ENCODE measurements around the gene STX4. TPM values are rescaled to one million over a fixed set of nuclear protein-coding genes. Genes with fewer than 3 reads are reported as not detected.

STX4 gene
- total RNA-seq, 2 donors from 2014 or later: 45.8 to 53.4 TPM

DNA sequence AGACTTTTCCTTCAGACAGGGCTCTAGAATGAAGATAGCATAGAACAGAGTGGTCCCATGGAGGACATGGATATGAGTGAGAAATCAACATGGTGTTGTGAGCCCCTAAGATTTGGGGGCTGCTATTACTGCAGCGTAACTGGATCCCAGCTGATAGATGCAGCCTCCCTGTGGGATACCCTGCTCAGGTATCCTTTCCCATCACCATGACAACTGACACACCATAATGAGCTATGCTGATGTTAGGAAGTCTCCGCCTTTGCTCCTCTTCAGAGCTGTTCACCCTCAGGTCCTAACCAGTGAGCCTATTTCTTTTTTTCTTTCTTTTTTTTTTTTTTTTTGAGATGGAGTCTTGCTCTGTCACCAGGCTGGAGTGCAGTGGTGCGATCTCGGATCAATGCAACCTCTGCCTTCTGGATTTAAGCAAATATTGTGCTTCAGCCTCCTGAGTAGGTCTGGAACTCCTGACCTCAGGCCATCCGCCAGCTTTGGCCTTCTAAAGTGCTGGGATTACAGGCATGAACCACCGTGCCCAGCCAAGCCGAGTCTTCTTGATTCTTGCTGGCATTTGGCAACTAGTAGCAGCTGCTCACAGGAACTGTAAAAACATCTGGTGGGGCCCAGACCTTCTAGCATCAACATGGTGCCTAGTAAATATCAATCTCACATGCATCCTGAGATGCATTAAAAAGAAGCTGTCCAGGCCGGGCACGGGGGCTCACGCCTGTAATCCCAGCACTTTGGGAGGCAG, 17.1 kb downstream of the STX4 start:
- intact Hi-C loops (cut with DNase I): no loop called here
- DNase-seq: no peak
- no peak for ATAC-seq

DNA sequence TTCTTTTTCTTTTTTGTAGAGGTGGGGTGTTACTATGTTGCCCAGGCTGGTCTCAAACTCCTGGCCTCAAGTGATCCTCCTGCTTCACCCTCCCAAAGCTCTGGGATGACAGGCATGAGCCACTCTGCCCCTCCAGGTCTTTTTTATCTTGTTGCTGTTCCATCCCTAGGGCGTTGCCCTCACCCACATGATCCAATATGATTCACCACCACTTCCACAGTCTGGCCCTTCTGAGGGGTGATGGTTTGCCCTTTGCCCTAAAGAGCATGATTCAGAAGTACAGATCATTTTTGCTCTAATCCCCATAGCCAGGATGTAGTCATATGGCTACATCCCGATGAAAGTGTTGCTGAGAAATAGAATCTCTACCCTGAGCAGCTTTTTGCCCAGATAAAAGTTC, 18.8 kb downstream of the STX4 start:
- ATAC-seq: peak; percentile 65 to 97
- intact Hi-C loops (cut with DNase I): no loop called here
- DNase-seq: no peak

GRCh38 chr16:31055613-31056012, 22.3 kb downstream of the STX4 start:
- DNase-seq (no peak), ATAC-seq (no peak)
- intact Hi-C loops (cut with DNase I): no loop called here

- DNase-seq: no peak
- intact Hi-C loops (cut with DNase I): no loop called here
- no peak for ATAC-seq
These were observed 27.9 kb downstream of the STX4 start for GRCh38 chr16:31061126-31061812.

- DNase-seq (no peak), ATAC-seq (no peak)
- intact Hi-C loops (cut with DNase I): no loop called here
These were observed 28.6 kb downstream of the STX4 start for GRCh38 chr16:31061813-31062440.

DNA sequence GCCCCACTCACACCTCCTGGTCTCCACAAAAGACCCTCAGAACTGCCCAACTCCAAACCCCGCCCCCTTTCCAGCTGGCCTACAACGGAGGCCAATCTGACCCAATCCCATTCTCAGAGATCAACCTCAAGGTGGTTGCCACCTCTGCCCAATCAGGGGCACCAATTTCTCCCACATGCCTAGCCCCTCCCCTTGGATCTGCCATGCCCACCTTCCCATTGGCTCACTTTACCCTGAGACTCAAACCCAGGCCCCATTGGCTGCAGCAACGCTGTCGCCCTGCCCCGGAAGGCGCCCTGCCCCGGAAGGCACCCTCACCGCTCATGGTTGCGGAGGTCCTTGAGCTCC, 30.1 kb downstream of the STX4 start:
- no peak for DNase-seq
- intact Hi-C loops (cut with DNase I): no loop called here
- ATAC-seq: no peak

DNA sequence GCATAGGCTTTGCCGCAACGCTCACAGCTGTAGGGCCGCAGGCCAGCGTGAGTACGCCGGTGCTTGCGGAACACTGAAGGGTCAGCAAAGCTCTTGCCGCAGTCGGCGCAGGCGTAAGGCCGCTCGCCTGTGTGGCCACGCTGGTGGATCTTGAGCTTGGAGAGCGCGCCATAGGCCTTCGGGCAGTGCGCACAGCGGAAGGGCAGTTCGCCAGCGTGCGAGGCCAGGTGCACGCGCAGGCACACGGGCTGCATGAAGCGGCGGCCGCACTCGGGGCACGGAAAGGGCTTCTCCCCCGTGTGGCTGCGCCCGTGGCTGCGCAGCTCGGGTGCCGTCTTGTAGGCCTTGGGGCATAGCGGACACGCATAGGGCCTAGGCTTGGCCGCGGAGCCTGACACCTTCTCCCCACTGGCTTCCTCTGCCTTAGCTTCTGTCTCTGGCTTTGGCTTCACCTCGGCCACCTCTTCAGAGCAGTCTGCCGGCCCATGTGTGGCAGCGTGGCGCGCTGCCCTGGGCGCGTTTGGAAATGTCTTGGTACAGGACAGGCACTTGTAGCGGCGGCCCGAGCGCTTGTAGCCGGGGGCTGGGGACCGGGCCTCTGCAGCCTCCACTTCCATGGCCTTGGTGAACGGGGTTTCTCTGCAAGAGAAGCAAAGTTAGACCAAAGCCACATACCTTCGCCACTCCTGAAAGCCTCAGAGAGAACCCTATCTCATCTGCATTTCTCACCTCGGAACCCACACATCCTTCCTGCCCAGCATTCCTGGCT, 30.7 kb downstream of the STX4 start:
- no peak for DNase-seq
- intact Hi-C loops (cut with DNase I): no loop called here
- peak; percentile 2 to 38 for ATAC-seq

DNA sequence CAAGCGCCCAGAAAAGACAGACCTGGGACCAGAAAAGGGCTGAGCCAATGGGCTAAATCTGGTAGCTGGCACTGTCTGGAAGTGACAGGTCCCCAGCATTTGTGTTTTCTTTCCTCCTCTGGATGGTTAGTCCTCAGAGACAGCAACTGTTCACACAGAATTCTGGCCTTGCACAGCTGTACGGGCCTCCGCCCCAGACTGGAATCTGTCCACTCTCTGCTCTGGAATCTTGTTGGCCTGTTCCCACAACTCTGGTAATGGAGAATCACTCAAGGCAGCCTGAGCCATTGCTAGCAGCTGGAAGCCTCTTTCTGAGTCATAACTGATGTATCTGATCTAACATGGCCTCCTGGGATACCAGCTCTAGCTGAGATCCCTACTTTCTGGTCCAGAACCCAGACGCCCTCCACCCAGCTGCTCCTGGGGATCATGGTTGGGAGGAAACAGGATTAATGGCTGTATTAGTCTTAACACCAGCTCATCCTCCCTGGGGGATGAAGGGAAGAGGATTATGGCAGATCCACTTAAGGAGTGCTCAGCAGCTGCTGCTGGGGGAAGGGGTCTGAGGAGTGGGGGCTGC, 31.6 kb downstream of the STX4 start:
- intact Hi-C loops (cut with DNase I): no loop called here
- ATAC-seq (peak; percentile 83 to 95), DNase-seq (peak; percentile 70)

GRCh38 chr16:31067342-31067741, 34.0 kb downstream of the STX4 start:
- DNase-seq (no peak), ATAC-seq (no peak)
- intact Hi-C loops (cut with DNase I): no loop called here

DNA sequence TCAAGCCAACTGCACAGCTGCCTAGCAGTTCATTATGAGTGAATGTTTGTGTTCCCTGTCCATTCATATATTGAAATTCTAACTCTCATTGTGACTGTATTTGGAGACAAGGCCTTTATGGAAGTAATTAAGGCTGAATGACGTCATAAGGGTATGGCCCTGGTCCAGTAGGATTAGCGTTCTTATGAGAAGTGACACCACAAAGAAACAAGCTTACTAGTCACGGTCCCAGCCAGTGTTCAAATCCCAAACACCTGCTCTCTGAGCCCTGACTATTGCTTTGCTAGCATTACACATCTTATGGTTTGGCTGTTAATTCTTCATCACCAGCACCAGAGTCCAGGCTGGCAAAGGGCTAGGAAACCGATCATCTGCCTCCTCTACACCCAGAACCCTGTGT, 38.5 kb downstream of the STX4 start:
- intact Hi-C loops (cut with DNase I): no loop called here
- DNase-seq: no peak
- ATAC-seq: no peak

- ATAC-seq (no peak), DNase-seq (no peak)
- intact Hi-C loops (cut with DNase I): no loop called here
These were observed 39.3 kb downstream of the STX4 start for GRCh38 chr16:31072540-31073141.

DNA sequence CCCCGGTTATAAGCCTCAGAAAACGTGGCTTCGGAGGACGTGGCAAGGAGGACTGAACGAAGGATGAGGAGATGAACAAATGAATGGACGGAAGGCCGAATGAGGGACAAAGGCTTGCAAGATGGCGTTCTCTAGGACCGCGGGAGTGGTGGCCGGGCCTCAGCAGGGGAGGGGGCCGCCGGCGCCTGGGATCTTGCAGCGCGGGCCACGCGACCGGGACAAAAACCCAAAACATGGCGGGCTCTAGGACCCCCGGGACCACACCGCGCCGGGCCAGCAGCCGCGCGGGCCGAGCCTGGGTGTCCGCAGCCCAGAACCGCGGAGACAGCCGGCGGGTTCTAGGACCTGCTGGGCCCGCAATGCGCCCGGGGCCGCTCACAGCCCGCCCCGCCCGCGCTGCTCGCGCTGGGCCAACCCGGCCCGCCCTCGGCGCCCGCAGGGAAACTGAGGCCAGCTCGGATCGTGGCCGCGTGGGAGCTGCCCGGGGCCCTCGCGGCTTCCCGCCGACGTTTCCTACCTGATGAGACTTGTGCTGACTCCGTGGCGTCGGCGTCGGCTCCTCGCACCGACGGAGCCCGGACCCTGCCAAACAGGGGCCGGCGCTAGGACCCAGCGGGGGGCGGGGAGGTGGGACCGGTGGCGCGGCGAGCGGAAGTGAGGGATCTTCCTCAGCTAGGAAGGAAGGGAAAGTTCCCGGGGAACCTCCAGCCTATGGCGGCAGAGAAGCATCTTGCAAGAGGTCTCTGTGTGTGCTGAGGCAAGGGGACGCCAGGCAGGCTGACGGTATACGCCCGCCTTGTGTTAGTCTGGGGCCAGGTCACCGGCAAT, 40.0 kb downstream of the STX4 start:
- intact Hi-C loops (cut with DNase I): no loop called here
- ATAC-seq: peak; percentile 91 to 92
- DNase-seq: peak; percentile 94

DNA sequence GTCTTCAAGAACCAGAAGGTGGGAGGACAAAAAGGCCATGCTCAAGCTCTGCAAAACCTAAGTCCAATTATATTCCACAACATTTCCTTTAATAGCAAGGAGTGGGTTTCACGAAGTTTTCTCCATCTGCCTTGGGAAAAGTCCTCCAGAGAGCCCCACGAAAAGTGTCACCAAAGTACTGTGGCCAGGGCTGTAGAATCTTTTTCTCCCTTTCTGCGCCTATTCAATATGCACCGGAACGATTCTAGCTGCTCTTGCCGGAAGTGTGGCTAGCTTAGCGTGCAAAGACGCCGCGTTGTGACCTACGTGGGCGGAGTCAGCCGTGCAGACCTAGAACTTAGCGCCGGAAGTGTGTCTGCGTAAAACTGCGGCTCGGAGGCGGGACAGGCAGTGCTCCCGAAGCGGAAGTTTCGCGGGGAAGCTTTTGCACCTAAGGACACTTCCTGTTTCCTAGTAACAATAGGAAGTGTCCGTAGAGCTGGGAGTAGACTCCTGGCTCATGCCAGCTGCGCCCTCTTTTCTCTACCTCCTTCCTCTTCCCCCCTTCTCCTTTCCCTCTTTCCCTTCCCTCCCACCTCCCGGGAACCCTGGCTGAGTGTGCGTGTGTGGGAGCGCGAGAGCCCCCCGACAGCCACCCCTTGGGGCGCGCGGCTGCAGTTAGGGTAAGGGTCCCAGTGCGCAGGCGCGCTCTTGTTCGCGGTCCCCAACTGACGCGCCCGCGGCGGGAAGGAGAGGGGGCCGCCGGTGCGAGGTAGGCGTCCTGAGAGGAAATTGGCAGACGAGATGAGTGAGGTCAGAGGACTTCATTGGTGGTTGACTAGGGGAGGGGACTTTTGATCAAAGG, 40.8 kb downstream of the STX4 start, which contains the start of the genes ZNF646 and ZNF668:
Gene ZNF646 (plus strand): TSS at position 453 of the 844 bp plus-strand sequence. CDS start 1,903 bp downstream, outside the sequence.
Gene ZNF668 (minus strand): TSS at position 271 of the 844 bp plus-strand sequence. CDS start 9,781 bp downstream, outside the sequence.
- ATAC-seq (peak; percentile 93 to 95), DNase-seq (peak; percentile 99)
- intact Hi-C loops (cut with DNase I): loop anchor here in 1 of 2 donors (2.0 kb wide), 1 partner anchor 41 kb away; the partner anchor contains the start of gene STX4

DNA sequence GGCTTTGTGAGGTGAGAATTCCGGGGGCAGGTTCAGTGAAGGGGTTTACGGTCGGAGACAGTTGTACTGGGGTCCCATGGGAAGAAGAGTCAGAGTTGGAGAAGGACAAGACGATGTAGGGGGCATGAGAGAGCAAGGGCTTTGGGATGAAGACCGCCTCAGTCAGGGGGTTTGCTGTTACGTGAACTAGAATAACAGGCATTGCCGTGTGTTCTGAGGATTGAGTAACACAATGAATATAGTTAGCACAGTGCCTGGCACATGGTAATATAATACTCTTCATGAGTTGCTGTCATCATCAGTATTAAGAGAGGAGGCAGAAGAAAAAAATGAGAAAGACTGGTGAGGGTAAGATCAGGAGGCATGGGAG, 41.4 kb downstream of the STX4 start:
- DNase-seq (no peak), ATAC-seq (no peak)
- intact Hi-C loops (cut with DNase I): loop anchor here in 1 of 2 donors (2.0 kb wide), 1 partner anchor 42 kb away; the partner anchor contains the start of gene STX4

DNA sequence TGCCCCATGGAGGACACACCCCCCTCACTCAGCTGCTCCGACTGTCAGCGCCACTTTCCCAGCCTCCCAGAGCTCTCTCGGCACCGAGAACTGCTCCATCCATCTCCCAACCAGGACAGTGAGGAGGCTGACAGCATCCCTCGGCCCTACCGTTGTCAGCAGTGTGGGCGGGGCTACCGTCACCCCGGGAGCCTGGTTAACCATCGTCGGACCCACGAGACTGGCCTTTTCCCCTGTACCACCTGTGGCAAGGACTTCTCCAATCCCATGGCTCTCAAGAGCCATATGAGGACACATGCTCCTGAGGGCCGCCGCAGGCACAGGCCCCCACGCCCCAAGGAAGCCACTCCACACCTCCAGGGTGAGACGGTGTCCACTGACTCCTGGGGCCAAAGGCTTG, 43.0 kb downstream of the STX4 start:
- DNase-seq: no peak
- intact Hi-C loops (cut with DNase I): no loop called here
- no peak for ATAC-seq

DNA sequence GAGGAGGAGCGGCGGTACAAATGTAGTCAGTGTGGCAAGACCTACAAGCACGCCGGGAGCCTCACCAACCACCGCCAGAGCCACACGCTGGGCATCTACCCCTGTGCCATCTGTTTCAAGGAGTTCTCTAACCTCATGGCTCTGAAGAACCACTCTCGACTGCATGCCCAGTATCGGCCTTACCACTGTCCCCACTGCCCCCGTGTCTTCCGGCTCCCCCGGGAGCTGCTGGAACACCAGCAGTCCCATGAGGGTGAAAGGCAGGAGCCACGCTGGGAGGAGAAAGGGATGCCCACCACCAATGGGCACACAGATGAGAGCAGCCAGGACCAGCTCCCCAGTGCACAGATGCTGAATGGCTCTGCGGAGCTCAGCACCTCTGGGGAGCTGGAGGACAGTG, 43.7 kb downstream of the STX4 start:
- no peak for ATAC-seq
- DNase-seq: no peak
- intact Hi-C loops (cut with DNase I): no loop called here
